Thymus (tissue), 11 donors: ENCODE data around the gene NAALAD2. TPM values are rescaled to one million over a fixed set of nuclear protein-coding genes. Genes with fewer than 3 reads are reported as not detected.
"Not testable (repeated sequence)": the region's sequence is repeated elsewhere in the genome, so short reads cannot be mapped to it uniquely, and the experiment has no call there.

Experiments used
- DNase-seq, 9 donors: peaks; one replicate each; pipeline ENCODE4 v3.0.0-alpha.2; 2013; ENCODE audit warnings: low spot score in 9 of 9, low read depth in 6 of 9, missing footprints in 1 of 9
- H3K27ac ChIP-seq, 2 donors: one replicate each; pipeline ENCODE4 v1.5.1; 2013; ENCODE audit warnings: control low read depth in 1 of 2, low read depth in 1 of 2, low read length in 1 of 2, mild to moderate bottlenecking in 1 of 2, moderate library complexity in 1 of 2
- H3K27me3 ChIP-seq, 2 donors: one replicate each; pipeline ENCODE4 v1.5.1; 2013; ENCODE audit warnings: low read length in 1 of 2; ENCODE audit not compliant: control insufficient read depth in 2 of 2, insufficient read depth in 1 of 2
- H3K36me3 ChIP-seq, 2 donors: one replicate each; pipeline ENCODE4 v1.5.1; 2013; ENCODE audit warnings: low read length in 1 of 2, mild to moderate bottlenecking in 1 of 2, moderate library complexity in 1 of 2; ENCODE audit not compliant: control insufficient read depth in 2 of 2, insufficient read depth in 2 of 2
- H3K4me1 ChIP-seq, 2 donors: one replicate each; pipeline ENCODE4 v1.5.1; 2013; ENCODE audit warnings: low read length in 2 of 2; ENCODE audit not compliant: control insufficient read depth in 2 of 2, insufficient read depth in 2 of 2
- H3K4me3 ChIP-seq, 2 donors: one replicate each; pipeline ENCODE4 v1.5.1; 2013; ENCODE audit warnings: low read length in 2 of 2, control low read depth in 1 of 2, mild to moderate bottlenecking in 1 of 2
- H3K9me3 ChIP-seq, 2 donors: one replicate each; pipeline ENCODE4 v1.5.1; 2013; ENCODE audit warnings: low read length in 1 of 2, mild to moderate bottlenecking in 1 of 2; ENCODE audit not compliant: control insufficient read depth in 2 of 2, insufficient read depth in 1 of 2
- WGBS: extraction: QIAGEN DNeasy Blood & Tissue Kit; methylation state at CpG from one replicate; pipeline ENCODE4 v1.1.7; 2013; 5-methylcytosine and 5-hydroxymethylcytosine counted together
- polyA plus RNA-seq: library from polyadenylated mRNA; stranded (reverse); fragments of 200-250 nt; gene quantifications from one replicate; pipeline ENCODE4 v1.2.3, GENCODE V29; 2013
- total RNA-seq: library from RNA; stranded (reverse); fragments of 120-200 nt; gene quantifications from one replicate; pipeline ENCODE4 v1.2.4, GENCODE V29; 2013
- donor health status: healthy.

NAALAD2 gene
- total and polyA plus RNA-seq, 2 donors = 0.23 to 0.47 TPM

GRCh38 chr11:90207992-90208391, 73.5 kb downstream of the NAALAD2 start:
- not testable (repeated sequence) for H3K27ac ChIP-seq, H3K4me3 ChIP-seq, H3K4me1 ChIP-seq, H3K27me3 ChIP-seq, H3K9me3 ChIP-seq, DNase-seq
- 94% methylated on average over 10 of the region's 10 CpGs for WGBS
- peaks cover 15 to 44% of the 10 kb centered on the region in 2 donors for H3K36me3 ChIP-seq

GRCh38 chr11:90208857-90209256, 74.4 kb downstream of the NAALAD2 start:
- no peaks in the 10 kb centered on the region for H3K4me1 ChIP-seq
- no peaks in the 10 kb centered on the region for H3K27me3 ChIP-seq
- no peak overlapping the region for H3K27ac ChIP-seq
- H3K4me3 ChIP-seq = no peak overlapping the region
- no peaks in the 10 kb centered on the region for H3K9me3 ChIP-seq
- peaks cover 15 to 48% of the 10 kb centered on the region in 2 donors for H3K36me3 ChIP-seq
- DNase-seq = no peak
- WGBS = 96% methylated on average over 2 of the region's 2 CpGs

- Histone ChIP-seq H3K27ac (no peak overlapping the region), H3K4me3 (no peak overlapping the region), H3K36me3 (peaks cover 9 to 36% of the 10 kb centered on the region in 2 donors), H3K4me1 (no peaks in the 10 kb centered on the region), H3K27me3 (no peaks in the 10 kb centered on the region), H3K9me3 (no peaks in the 10 kb centered on the region)
- WGBS = 98% methylated on average over 3 of the region's 3 CpGs
- DNase-seq = no peak
Measured at GRCh38 chr11:90213322-90213721, 78.9 kb downstream of the NAALAD2 start.

GRCh38 chr11:90216611-90217010, 82.1 kb downstream of the NAALAD2 start:
- peaks cover 0 to 6% of the 10 kb centered on the region in 2 donors for H3K4me1 ChIP-seq
- H3K9me3 ChIP-seq = no peaks in the 10 kb centered on the region
- no peak overlapping the region for H3K27ac ChIP-seq
- H3K27me3 ChIP-seq = no peaks in the 10 kb centered on the region
- H3K4me3 ChIP-seq = no peak overlapping the region
- DNase-seq = no peak
- 99% methylated on average over 5 of the region's 5 CpGs for WGBS
- H3K36me3 ChIP-seq = peaks cover 5 to 18% of the 10 kb centered on the region in 2 donors

- no peak overlapping the region for H3K4me3 ChIP-seq
- no peaks in the 10 kb centered on the region for H3K27me3 ChIP-seq
- DNase-seq = no peak
- no peak overlapping the region for H3K27ac ChIP-seq
- peaks cover 0 to 5% of the 10 kb centered on the region in 2 donors for H3K36me3 ChIP-seq
- no peaks in the 10 kb centered on the region for H3K9me3 ChIP-seq
- peaks cover 0 to 6% of the 10 kb centered on the region in 2 donors for H3K4me1 ChIP-seq
- 95% methylated on average over 2 of the region's 2 CpGs for WGBS
Measured at GRCh38 chr11:90218606-90219005, 84.1 kb downstream of the NAALAD2 start.

GRCh38 chr11:90219438-90219837, 85.0 kb downstream of the NAALAD2 start:
- H3K4me3 ChIP-seq = no peak overlapping the region
- no peaks in the 10 kb centered on the region for H3K27me3 ChIP-seq
- no peak for DNase-seq
- no peaks in the 10 kb centered on the region for H3K9me3 ChIP-seq
- no peak overlapping the region for H3K27ac ChIP-seq
- peaks cover 0 to 6% of the 10 kb centered on the region in 2 donors for H3K4me1 ChIP-seq
- peaks cover 0 to 3% of the 10 kb centered on the region in 2 donors for H3K36me3 ChIP-seq
- WGBS = 97% methylated on average over 6 of the region's 6 CpGs

GRCh38 chr11:90220391-90220790, 85.9 kb downstream of the NAALAD2 start:
- no peaks in the 10 kb centered on the region for H3K9me3 ChIP-seq
- no peak for DNase-seq
- no peak overlapping the region for H3K27ac ChIP-seq
- 94% methylated on average over 1 of the region's 1 CpG for WGBS
- no peak overlapping the region for H3K4me3 ChIP-seq
- H3K36me3 ChIP-seq = no peaks in the 10 kb centered on the region
- no peaks in the 10 kb centered on the region for H3K27me3 ChIP-seq
- H3K4me1 ChIP-seq = peaks cover 0 to 6% of the 10 kb centered on the region in 2 donors

GRCh38 chr11:90221803-90222458, 87.5 kb downstream of the NAALAD2 start:
- Histone ChIP-seq H3K27ac (peak overlapping the region; percentile 85 to 89), H3K4me1 (peaks cover 0 to 6% of the 10 kb centered on the region in 2 donors), H3K9me3 (no peaks in the 10 kb centered on the region), H3K36me3 (no peaks in the 10 kb centered on the region), H3K4me3 (peak overlapping the region; percentile 84 to 91), H3K27me3 (no peaks in the 10 kb centered on the region)
- peak in 1 of 9 donors; percentile 14 for DNase-seq
- 17% methylated on average over 16 of the region's 16 CpGs for WGBS

GRCh38 chr11:90222459-90223247, 88.2 kb downstream of the NAALAD2 start, which contains the start of gene CHORDC1:
Gene CHORDC1 (minus strand): TSS chr11:90223049. CDS start chr11:90222954, 95 bp downstream.
- DNase-seq = peak; percentile 85 to 96 (median 91)
- H3K27me3 ChIP-seq = no peaks in the 10 kb centered on the region
- no peaks in the 10 kb centered on the region for H3K9me3 ChIP-seq
- peak within 1 kb of the TSS; percentile 85 to 89 for H3K27ac ChIP-seq
- peaks cover 0 to 6% of the 10 kb centered on the region in 2 donors for H3K4me1 ChIP-seq
- WGBS = under 1% methylated on average over 71 of the region's 71 CpGs
- no peaks in the 10 kb centered on the region for H3K36me3 ChIP-seq
- peak within 1 kb of the TSS; percentile 84 to 91 for H3K4me3 ChIP-seq
